GM12878 (cell line): ENCODE results near the gene PLXDC1. TPM values are rescaled to one million over a fixed set of nuclear protein-coding genes. Genes with fewer than 3 reads are reported as not detected.

ENCODE experiments used
- ATAC-seq: fragments of 200-7000 bp; cut with Tn5 transposase; 3 replicates; pipeline ENCODE4 v1.9.1; 2020; ENCODE audit warnings: mild to moderate bottlenecking, moderate library complexity
- BruUV-seq: library from RNA; stranded (reverse); fragments of 400-500 nt; replicated peaks from 2 replicates; lab custom pipeline; 2021; lab: Mats Ljungman, UMichigan
- CTCF ChIA-PET: fragments of 300-600 bp; sonication (Branson Sonifier 250); formaldehyde crosslinking; extraction: SDS; loops from one replicate; lab custom pipeline; 2021; ENCODE audit warnings: inconsistent platforms; lab: Yijun Ruan, JAX
- POLR2A ChIA-PET: fragments of 350-600 bp; formaldehyde crosslinking; extraction: SDS; loops from one replicate; lab custom pipeline; 2021; ENCODE audit warnings: inconsistent platforms; lab: Charles Lee
- RAD21 ChIA-PET: fragments of 300-600 bp; sonication (Branson Sonifier 250); formaldehyde crosslinking; loops from one replicate; lab custom pipeline; 2023; ENCODE audit warnings: antibody characterized with exemption; ENCODE audit not compliant: unreplicated experiment; lab: Charles Lee
- SMC1A ChIA-PET: fragments of 300-600 bp; sonication (Branson Sonifier 250); formaldehyde crosslinking; loops from one replicate; lab custom pipeline; 2023; ENCODE audit not compliant: unreplicated experiment, uncharacterized antibody; lab: Charles Lee
- DNase-seq: peaks from one replicate; pipeline ENCODE4 v3.0.0-alpha.2; 2011; ENCODE audit warnings: low read depth, low spot score
- FAIRE-seq: peaks from 3 replicates; lab custom pipeline; 2011; peaks lifted over from hg19 to GRCh38; lab: Jason Lieb, UNC
- H2AFZ ChIP-seq: 2 replicates; pipeline ENCODE4 v1.6.0; 2011; ENCODE audit warnings: low read depth, low read length, control low read depth; ENCODE audit not compliant: control insufficient read depth
- H3K27ac ChIP-seq: 2 replicates; pipeline ENCODE4 v1.5.1; 2011; ENCODE audit warnings: control low read depth; ENCODE audit not compliant: control insufficient read depth, insufficient read depth
- H3K27me3 ChIP-seq, 2 experiments: replicated peaks in 1 of 2; 2 replicates each; pipeline versions ENCODE4 v1.6.0 to v1.6.1; 2011; ENCODE audit warnings: low read length in 1 of 2; ENCODE audit not compliant: control insufficient read depth in 2 of 2, insufficient read depth in 2 of 2
- H3K36me3 ChIP-seq, 2 experiments: 2 replicates each; pipeline ENCODE4 v1.5.1; 2011; ENCODE audit warnings: low read length in 1 of 2; ENCODE audit not compliant: control insufficient read depth in 2 of 2, insufficient read depth in 2 of 2
- H3K4me1 ChIP-seq: 2 replicates; pipeline ENCODE4 v1.6.1; 2011; ENCODE audit warnings: mild to moderate bottlenecking, low read length, moderate library complexity, mixed read lengths; ENCODE audit not compliant: control insufficient read depth, insufficient read depth
- H3K4me2 ChIP-seq: 2 replicates; pipeline ENCODE4 v1.6.0; 2011; ENCODE audit warnings: control low read depth; ENCODE audit not compliant: control insufficient read depth, insufficient read depth
- H3K4me3 ChIP-seq: fragments of 200-600 bp; sonication (generic); 2 replicates; pipeline ENCODE4 v1.5.1; 2016
- H3K79me2 ChIP-seq: 2 replicates; pipeline ENCODE4 v1.6.0; 2011; ENCODE audit warnings: low read length; ENCODE audit not compliant: control insufficient read depth, insufficient read depth
- H3K9ac ChIP-seq: 2 replicates; pipeline ENCODE4 v1.8.0; 2011; ENCODE audit warnings: low read length, control low read depth, mixed read lengths; ENCODE audit not compliant: control insufficient read depth, insufficient read depth
- H3K9me3 ChIP-seq: replicated peaks from 3 replicates; pipeline ENCODE4 v1.5.1; 2011; ENCODE audit warnings: mild to moderate bottlenecking, low read length; ENCODE audit not compliant: control insufficient read depth, insufficient read depth
- H4K20me1 ChIP-seq: 2 replicates; pipeline ENCODE4 v1.6.0; 2011; ENCODE audit not compliant: control insufficient read depth, insufficient read depth
- MEF2B ChIP-seq: fragments of 450-650 bp; IDR thresholded peaks from 2 replicates; pipeline ENCODE4 v1.6.1; 2018; ENCODE audit warnings: mild to moderate bottlenecking, moderate library complexity; ENCODE audit not compliant: partially characterized antibody, poor library complexity, severe bottlenecking
- WGBS: methylation state at CpG from one replicate; pipeline ENCODE4 v1.1.6; 2016; ENCODE audit warnings: low lambda C conversion rate; ENCODE audit not compliant: insufficient replicate concordance, insufficient coverage; ENCODE audit errors: missing lambda C conversion rate; 5-methylcytosine and 5-hydroxymethylcytosine counted together
- in situ Hi-C: fragments of 300-500 bp; cut with MboI; formaldehyde crosslinking; loops from 9 replicates; pipeline ENCODE4 v1.14.3; 2018; ENCODE audit warnings: mixed read lengths
- intact Hi-C: fragments of 100-400 bp; cut with micrococcal nuclease; formaldehyde crosslinking; loops from one replicate; pipeline ENCODE4 v1.14.2; 2022; ENCODE audit not compliant: unreplicated experiment
- polyA plus RNA-seq, 11 experiments: library from polyadenylated mRNA; depleted of rRNA in 4 of 11; unstranded in 6 of 11; stranded (reverse) in 5 of 11; fragments of >200 nt; fragmentation: Nextera tagmentation in 4 of 11; fragmentation: Illumina TruSeq in 1 of 11; extraction: Ambion mirVana in 4 of 11; extraction: Trizol in 1 of 11; gene quantifications; 1 replicate in 1 of 11; 2 replicates in 10 of 11; pipeline versions ENCODE4 v1.2.1 to v1.2.3, GENCODE V29; 2011 to 2016; ENCODE audit warnings: inconsistent platforms in 2 of 11, missing spikeins in 2 of 11, low read depth in 1 of 11
- total RNA-seq, 4 experiments: library from RNA; depleted of rRNA in 3 of 4; stranded (reverse); fragments of >200 nt in 3 of 4; fragmentation: Illumina TruSeq in 1 of 4; extraction: Trizol in 1 of 4; gene quantifications; 2 replicates each; pipeline versions ENCODE4 v1.2.1 to v1.2.3, GENCODE V29; 2013 to 2021
- TF ChIP-seq, protein P1 (sequence below): IDR thresholded peaks from 2 replicates; pipeline ENCODE4 v1.6.1; 2012; ENCODE audit warnings: mild to moderate bottlenecking, low read depth, low read length
- TF ChIP-seq, protein P2 (sequence below): IDR thresholded peaks from 2 replicates; pipeline ENCODE4 v1.6.1; 2012; ENCODE audit warnings: low read depth, low read length, improper control_type of control experiment
- TF ChIP-seq, protein P3 (sequence below): fragments of 450-650 bp; IDR thresholded peaks from 2 replicates; pipeline ENCODE4 v1.6.1; 2017; ENCODE audit warnings: antibody characterized with exemption, mild to moderate bottlenecking, moderate library complexity

PLXDC1 gene
- total and polyA plus RNA-seq, 10 of the 15 experiments (the other 5 are each of a cell fraction or from before 2014, with no cell fraction given) = 0.03 to 0.30 (median 0.22) TPM; not detected in 7

DNA sequence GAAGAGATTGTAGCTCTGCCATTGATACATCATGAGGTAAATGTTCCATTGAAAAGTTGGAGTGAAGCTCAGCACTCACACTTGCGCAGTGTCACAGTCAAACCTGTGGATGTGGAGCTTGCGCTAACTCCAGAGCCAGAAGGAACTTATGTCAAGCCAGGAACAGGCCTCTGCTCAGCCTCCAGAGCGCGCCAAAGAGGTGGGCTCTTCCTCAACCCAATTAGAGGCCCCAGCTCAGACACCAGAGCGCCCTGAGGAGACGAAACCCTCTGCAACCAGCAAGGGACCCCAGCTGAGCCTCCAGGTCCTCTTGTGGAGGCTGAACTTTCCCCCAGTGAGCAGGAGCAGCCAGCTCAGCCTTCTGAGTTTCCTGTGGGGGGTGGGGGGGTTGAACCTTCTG, 122.7 kb downstream of the PLXDC1 start (continued):
- TF ChIP-seq, protein P1, sequence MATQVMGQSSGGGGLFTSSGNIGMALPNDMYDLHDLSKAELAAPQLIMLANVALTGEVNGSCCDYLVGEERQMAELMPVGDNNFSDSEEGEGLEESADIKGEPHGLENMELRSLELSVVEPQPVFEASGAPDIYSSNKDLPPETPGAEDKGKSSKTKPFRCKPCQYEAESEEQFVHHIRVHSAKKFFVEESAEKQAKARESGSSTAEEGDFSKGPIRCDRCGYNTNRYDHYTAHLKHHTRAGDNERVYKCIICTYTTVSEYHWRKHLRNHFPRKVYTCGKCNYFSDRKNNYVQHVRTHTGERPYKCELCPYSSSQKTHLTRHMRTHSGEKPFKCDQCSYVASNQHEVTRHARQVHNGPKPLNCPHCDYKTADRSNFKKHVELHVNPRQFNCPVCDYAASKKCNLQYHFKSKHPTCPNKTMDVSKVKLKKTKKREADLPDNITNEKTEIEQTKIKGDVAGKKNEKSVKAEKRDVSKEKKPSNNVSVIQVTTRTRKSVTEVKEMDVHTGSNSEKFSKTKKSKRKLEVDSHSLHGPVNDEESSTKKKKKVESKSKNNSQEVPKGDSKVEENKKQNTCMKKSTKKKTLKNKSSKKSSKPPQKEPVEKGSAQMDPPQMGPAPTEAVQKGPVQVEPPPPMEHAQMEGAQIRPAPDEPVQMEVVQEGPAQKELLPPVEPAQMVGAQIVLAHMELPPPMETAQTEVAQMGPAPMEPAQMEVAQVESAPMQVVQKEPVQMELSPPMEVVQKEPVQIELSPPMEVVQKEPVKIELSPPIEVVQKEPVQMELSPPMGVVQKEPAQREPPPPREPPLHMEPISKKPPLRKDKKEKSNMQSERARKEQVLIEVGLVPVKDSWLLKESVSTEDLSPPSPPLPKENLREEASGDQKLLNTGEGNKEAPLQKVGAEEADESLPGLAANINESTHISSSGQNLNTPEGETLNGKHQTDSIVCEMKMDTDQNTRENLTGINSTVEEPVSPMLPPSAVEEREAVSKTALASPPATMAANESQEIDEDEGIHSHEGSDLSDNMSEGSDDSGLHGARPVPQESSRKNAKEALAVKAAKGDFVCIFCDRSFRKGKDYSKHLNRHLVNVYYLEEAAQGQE = no peak
- TF ChIP-seq, protein P2, sequence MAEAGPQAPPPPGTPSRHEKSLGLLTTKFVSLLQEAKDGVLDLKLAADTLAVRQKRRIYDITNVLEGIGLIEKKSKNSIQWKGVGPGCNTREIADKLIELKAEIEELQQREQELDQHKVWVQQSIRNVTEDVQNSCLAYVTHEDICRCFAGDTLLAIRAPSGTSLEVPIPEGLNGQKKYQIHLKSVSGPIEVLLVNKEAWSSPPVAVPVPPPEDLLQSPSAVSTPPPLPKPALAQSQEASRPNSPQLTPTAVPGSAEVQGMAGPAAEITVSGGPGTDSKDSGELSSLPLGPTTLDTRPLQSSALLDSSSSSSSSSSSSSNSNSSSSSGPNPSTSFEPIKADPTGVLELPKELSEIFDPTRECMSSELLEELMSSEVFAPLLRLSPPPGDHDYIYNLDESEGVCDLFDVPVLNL = no peak
- TF ChIP-seq MEF2B = no peak

DNA sequence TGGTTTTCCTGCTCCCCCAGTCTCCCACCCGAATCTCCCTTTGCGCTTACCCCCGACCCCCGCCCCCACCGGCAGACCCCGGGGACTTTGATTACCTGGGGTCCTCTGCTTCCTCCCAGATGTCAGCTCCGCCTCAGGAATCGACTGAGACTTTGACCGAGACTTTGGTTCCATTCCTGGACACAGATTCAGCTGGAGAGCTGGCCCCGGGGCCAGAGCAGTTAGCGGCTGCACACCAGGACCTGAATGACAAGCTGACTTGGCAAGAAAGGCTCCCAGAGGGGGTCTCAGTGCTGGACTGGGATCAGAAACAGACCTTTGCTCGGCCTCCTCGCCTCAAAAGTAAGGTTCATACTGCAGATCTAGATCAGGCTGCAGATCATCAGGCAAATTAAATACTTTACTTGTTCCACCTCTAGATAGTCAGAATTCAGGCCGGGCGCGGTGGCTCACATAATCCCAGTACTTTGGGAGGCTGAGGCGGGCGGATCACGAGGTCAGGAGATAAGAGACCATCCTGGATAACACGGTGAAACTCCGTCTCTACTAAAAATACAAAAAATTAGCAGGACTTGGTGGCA, 123.9 kb downstream of the PLXDC1 start:
- BruUV-seq = no TSS peak
- FAIRE-seq = no peak
- Histone ChIP-seq H3K79me2 (no peaks in the 10 kb centered on the region), H4K20me1 (no peaks in the 10 kb centered on the region), H3K9ac (no peak overlapping the region), H3K9me3 (no peaks in the 10 kb centered on the region), H3K27ac (no peak overlapping the region), H2AFZ (no peak overlapping the region), H3K4me1 (no peaks in the 10 kb centered on the region), H3K4me3 (no peak overlapping the region), H3K36me3 (no peaks in the 10 kb centered on the region), H3K27me3 (peaks cover 0 to 6% of the 10 kb centered on the region in 2 experiments; a peak in 3 of 4 replicates), H3K4me2 (no peak overlapping the region)
- POLR2A ChIA-PET = no interaction called here
- intact Hi-C loops (no loop called here), in situ Hi-C loops (no loop called here)
- no peak for ATAC-seq
- SMC1A ChIA-PET = no interaction called here
- TF ChIP-seq, protein P3, sequence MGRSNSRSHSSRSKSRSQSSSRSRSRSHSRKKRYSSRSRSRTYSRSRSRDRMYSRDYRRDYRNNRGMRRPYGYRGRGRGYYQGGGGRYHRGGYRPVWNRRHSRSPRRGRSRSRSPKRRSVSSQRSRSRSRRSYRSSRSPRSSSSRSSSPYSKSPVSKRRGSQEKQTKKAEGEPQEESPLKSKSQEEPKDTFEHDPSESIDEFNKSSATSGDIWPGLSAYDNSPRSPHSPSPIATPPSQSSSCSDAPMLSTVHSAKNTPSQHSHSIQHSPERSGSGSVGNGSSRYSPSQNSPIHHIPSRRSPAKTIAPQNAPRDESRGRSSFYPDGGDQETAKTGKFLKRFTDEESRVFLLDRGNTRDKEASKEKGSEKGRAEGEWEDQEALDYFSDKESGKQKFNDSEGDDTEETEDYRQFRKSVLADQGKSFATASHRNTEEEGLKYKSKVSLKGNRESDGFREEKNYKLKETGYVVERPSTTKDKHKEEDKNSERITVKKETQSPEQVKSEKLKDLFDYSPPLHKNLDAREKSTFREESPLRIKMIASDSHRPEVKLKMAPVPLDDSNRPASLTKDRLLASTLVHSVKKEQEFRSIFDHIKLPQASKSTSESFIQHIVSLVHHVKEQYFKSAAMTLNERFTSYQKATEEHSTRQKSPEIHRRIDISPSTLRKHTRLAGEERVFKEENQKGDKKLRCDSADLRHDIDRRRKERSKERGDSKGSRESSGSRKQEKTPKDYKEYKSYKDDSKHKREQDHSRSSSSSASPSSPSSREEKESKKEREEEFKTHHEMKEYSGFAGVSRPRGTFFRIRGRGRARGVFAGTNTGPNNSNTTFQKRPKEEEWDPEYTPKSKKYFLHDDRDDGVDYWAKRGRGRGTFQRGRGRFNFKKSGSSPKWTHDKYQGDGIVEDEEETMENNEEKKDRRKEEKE = no peak
- RAD21 ChIA-PET = no interaction called here
- 36% methylated on average over 21 of the region's 21 CpGs for WGBS
- CTCF ChIA-PET = interaction anchor here (2.7 kb wide), 1 partner anchor 45 kb away, joined by 9 read pairs; no protein-coding TSS in a partner anchor
- no peak for DNase-seq
